ENCODE measurements around the gene SLC35B1. TPM values are rescaled to one million over a fixed set of nuclear protein-coding genes. Genes with fewer than 3 reads are reported as not detected.
A peak's percentile ranks its signal among the peaks of the same experiment; 100 is the strongest.

The SLC35B1 gene
- total RNA-seq, 2 experiments from 2014 or later: 51.2 to 51.4 TPM

GRCh38 chr17:49695698-49696232, 12.0 kb downstream of the SLC35B1 start:
- H4K20me1 ChIP-seq (ENCODE audit: insufficient read depth, low read length): no peaks in the 10 kb centered on the region
- ChIA-PET CTCF (ENCODE audit: unreplicated experiment) (interaction anchor here (0.6 kb wide), 2 partner anchors 12 to 61 kb away, joined by 3 to 4 read pairs; partner anchors contain the start of gene SLC35B1), POLR2A (interaction anchor here (0.6 kb wide), 2 partner anchors 75 to 100 kb away, joined by 3 read pairs; no protein-coding TSS in a partner anchor)
- no peak overlapping the region for H3K4me3 ChIP-seq (ENCODE audit: low read depth, low read length, poor library complexity, severe bottlenecking)
- H3K27ac ChIP-seq (ENCODE audit: low read depth, low read length, poor library complexity, severe bottlenecking): no peak overlapping the region
- BruUV-seq (replicated peaks): no TSS peak
- H3K9me2 ChIP-seq (ENCODE audit: insufficient read depth, low read length): no peaks in the 10 kb centered on the region
- intact Hi-C loops (cut with micrococcal nuclease; ENCODE audit: unreplicated experiment): loop anchor here (1.0 to 5.0 kb wide), 2 partner anchors 127 to 258 kb away; no protein-coding TSS in a partner anchor
- H3K9me3 ChIP-seq (ENCODE audit: low read length): no peaks in the 10 kb centered on the region
- no peak for DNase-seq (ENCODE audit: low spot score)
- H3K36me3 ChIP-seq (ENCODE audit: insufficient read depth, low read length): peaks cover 9% of the 10 kb centered on the region
- peaks cover 10% of the 10 kb centered on the region for H3K4me1 ChIP-seq (ENCODE audit: insufficient read depth, low read length, poor library complexity, severe bottlenecking)
- no peak overlapping the region; the same call in 1 of the 2 replicates for H2AFZ ChIP-seq (ENCODE audit: low read length)
- no peak for TF ChIP-seq EZH2phosphoT487 (IDR thresholded peaks at IDR 0.05; ENCODE audit: borderline replicate concordance, low read depth, low read length)
- TF ChIP-seq CTCF (conservative IDR thresholded peaks at IDR 0.05; ENCODE audit: low read length): no peak; the same call in 1 of the 2 replicates
- no peaks in the 10 kb centered on the region for H3K79me2 ChIP-seq (ENCODE audit: insufficient read depth, low read depth, low read length)
- no peak overlapping the region for H3K4me2 ChIP-seq (ENCODE audit: low read length)

GRCh38 chr17:49694847-49695697, 12.7 kb downstream of the SLC35B1 start:
- H3K9me2 ChIP-seq (ENCODE audit: insufficient read depth, low read length): no peaks in the 10 kb centered on the region
- POLR2A ChIA-PET: interaction anchor here (1.0 kb wide), 1 partner anchor 18 kb away, joined by 4 read pairs; no protein-coding TSS in a partner anchor
- no TSS peak for BruUV-seq (replicated peaks)
- H3K27ac ChIP-seq (ENCODE audit: low read depth, low read length, poor library complexity, severe bottlenecking): no peak overlapping the region
- DNase-seq (ENCODE audit: low spot score): peak; percentile 76
- no peaks in the 10 kb centered on the region for H3K79me2 ChIP-seq (ENCODE audit: insufficient read depth, low read depth, low read length)
- no peak overlapping the region for H3K4me3 ChIP-seq (ENCODE audit: low read depth, low read length, poor library complexity, severe bottlenecking)
- H3K9me3 ChIP-seq (ENCODE audit: low read length): no peaks in the 10 kb centered on the region
- H2AFZ ChIP-seq (ENCODE audit: low read length): no peak overlapping the region
- intact Hi-C loops (cut with micrococcal nuclease; ENCODE audit: unreplicated experiment): loop anchor here (1.0 to 5.0 kb wide), 2 partner anchors 127 to 258 kb away; no protein-coding TSS in a partner anchor
- H4K20me1 ChIP-seq (ENCODE audit: insufficient read depth, low read length): no peaks in the 10 kb centered on the region
- no peak overlapping the region for H3K4me2 ChIP-seq (ENCODE audit: low read length)
- CTCF ChIA-PET (ENCODE audit: unreplicated experiment): no interaction called here
- no peak for TF ChIP-seq EZH2phosphoT487 (IDR thresholded peaks at IDR 0.05; ENCODE audit: borderline replicate concordance, low read depth, low read length)
- peak; percentile 99 for TF ChIP-seq CTCF (conservative IDR thresholded peaks at IDR 0.05; ENCODE audit: low read length)
- H3K4me1 ChIP-seq (ENCODE audit: insufficient read depth, low read length, poor library complexity, severe bottlenecking): peaks cover 10% of the 10 kb centered on the region
- peaks cover 2% of the 10 kb centered on the region; the same call in 1 of the 2 replicates for H3K36me3 ChIP-seq (ENCODE audit: insufficient read depth, low read length)

Measured in OCI-LY7 (cell line).